Parathyroid adenoma (tissue), 2 donors: ENCODE results near the gene ZCCHC24.

Experiments
- H2AFZ ChIP-seq: fragments of 300-600 bp; sonication (generic); one replicate; pipeline ENCODE4 v1.7.0; 2017; ENCODE audit warnings: antibody characterized with exemption, mild to moderate bottlenecking
- H3K27ac ChIP-seq: fragments of 300-600 bp; sonication (generic); one replicate; pipeline ENCODE4 v1.7.0; 2017
- H3K27me3 ChIP-seq: fragments of 300-600 bp; sonication (generic); one replicate; pipeline ENCODE4 v1.7.0; 2017; ENCODE audit warnings: low read length; ENCODE audit not compliant: control insufficient read depth, insufficient read depth
- H3K36me3 ChIP-seq: fragments of 300-600 bp; sonication (generic); one replicate; pipeline ENCODE4 v1.7.0; 2017; ENCODE audit warnings: low read length; ENCODE audit not compliant: control insufficient read depth, insufficient read depth
- H3K4me1 ChIP-seq: fragments of 300-600 bp; sonication (generic); one replicate; pipeline ENCODE4 v1.7.0; 2017; ENCODE audit warnings: control low read depth
- H3K4me2 ChIP-seq: fragments of 300-600 bp; sonication (generic); one replicate; pipeline ENCODE4 v1.7.0; 2017; ENCODE audit warnings: low read length
- H3K4me3 ChIP-seq: fragments of 300-600 bp; sonication (generic); one replicate; pipeline ENCODE4 v1.7.0; 2017; ENCODE audit warnings: low read depth, low read length
- H3K79me2 ChIP-seq: fragments of 300-600 bp; sonication (generic); one replicate; pipeline ENCODE4 v1.7.0; 2017; ENCODE audit warnings: control low read depth
- H3K9ac ChIP-seq: fragments of 300-600 bp; sonication (generic); one replicate; pipeline ENCODE4 v1.7.0; 2017; ENCODE audit warnings: mild to moderate bottlenecking
- H3K9me3 ChIP-seq: fragments of 300-600 bp; sonication (generic); one replicate; pipeline ENCODE4 v1.7.0; 2017; ENCODE audit warnings: low read length; ENCODE audit not compliant: control insufficient read depth
- CTCF ChIP-seq: fragments of 300-600 bp; sonication (generic); IDR thresholded peaks from one replicate; pipeline ENCODE4 v1.7.0; 2017; ENCODE audit warnings: antibody characterized with exemption, mild to moderate bottlenecking
- donor health status: primary hyperparathyroidism.

Gene ZCCHC24

GRCh38 chr10:79482304-79482703 lies 36.9 kb upstream of the ZCCHC24 start:
- no peaks in the 10 kb centered on the region for H3K27me3 ChIP-seq
- no peaks in the 10 kb centered on the region for H3K9me3 ChIP-seq
- H3K4me1 ChIP-seq: no peaks in the 10 kb centered on the region
- no peak overlapping the region for H3K4me3 ChIP-seq
- no peak overlapping the region for H3K9ac ChIP-seq
- no peak overlapping the region for H3K4me2 ChIP-seq
- no peak overlapping the region for H2AFZ ChIP-seq
- H3K79me2 ChIP-seq: no peaks in the 10 kb centered on the region
- H3K27ac ChIP-seq: no peak overlapping the region
- TF ChIP-seq CTCF: no peak
- no peaks in the 10 kb centered on the region for H3K36me3 ChIP-seq

GRCh38 chr10:79479283-79479909 lies 34.0 kb upstream of the ZCCHC24 start:
- Histone ChIP-seq H3K36me3 (no peaks in the 10 kb centered on the region), H3K27me3 (no peaks in the 10 kb centered on the region)

GRCh38 chr10:79477456-79477855 lies 32.0 kb upstream of the ZCCHC24 start:
- Histone ChIP-seq H3K27ac (no peak overlapping the region), H3K9me3 (no peaks in the 10 kb centered on the region), H3K27me3 (no peaks in the 10 kb centered on the region), H3K4me2 (no peak overlapping the region), H3K36me3 (no peaks in the 10 kb centered on the region), H3K4me3 (no peak overlapping the region), H2AFZ (no peak overlapping the region), H3K4me1 (no peaks in the 10 kb centered on the region), H3K9ac (no peak overlapping the region), H3K79me2 (no peaks in the 10 kb centered on the region)
- no peak for TF ChIP-seq CTCF

More at GRCh38 chr10:79479283-79479909, 34.0 kb upstream of the ZCCHC24 start:
- H2AFZ ChIP-seq: no peak overlapping the region
- no peaks in the 10 kb centered on the region for H3K79me2 ChIP-seq
- no peaks in the 10 kb centered on the region for H3K4me1 ChIP-seq
- no peaks in the 10 kb centered on the region for H3K9me3 ChIP-seq
- no peak overlapping the region for H3K4me2 ChIP-seq
- H3K4me3 ChIP-seq: no peak overlapping the region
- TF ChIP-seq CTCF: no peak
- H3K27ac ChIP-seq: no peak overlapping the region
- no peak overlapping the region for H3K9ac ChIP-seq

- Histone ChIP-seq H3K36me3 (no peaks in the 10 kb centered on the region), H3K27me3 (no peaks in the 10 kb centered on the region), H3K79me2 (no peaks in the 10 kb centered on the region), H3K4me2 (no peak overlapping the region), H3K4me1 (no peaks in the 10 kb centered on the region), H2AFZ (no peak overlapping the region), H3K9ac (no peak overlapping the region), H3K27ac (no peak overlapping the region), H3K4me3 (no peak overlapping the region), H3K9me3 (no peaks in the 10 kb centered on the region)
- TF ChIP-seq CTCF: no peak
Observed at GRCh38 chr10:79476645-79477044, 31.2 kb upstream of the ZCCHC24 start.

- H2AFZ ChIP-seq: no peak overlapping the region
- H3K36me3 ChIP-seq: no peaks in the 10 kb centered on the region
- H3K4me3 ChIP-seq: no peak overlapping the region
- H3K4me2 ChIP-seq: no peak overlapping the region
- no peaks in the 10 kb centered on the region for H3K79me2 ChIP-seq
- H3K27ac ChIP-seq: no peak overlapping the region
- H3K27me3 ChIP-seq: no peaks in the 10 kb centered on the region
- H3K9me3 ChIP-seq: no peaks in the 10 kb centered on the region
- TF ChIP-seq CTCF: no peak
- H3K9ac ChIP-seq: no peak overlapping the region
- H3K4me1 ChIP-seq: no peaks in the 10 kb centered on the region
Observed at GRCh38 chr10:79475877-79476276, 30.5 kb upstream of the ZCCHC24 start.
